Karpas-422 (cell line): ENCODE results near the gene CNGB1. TPM values are rescaled to one million over a fixed set of nuclear protein-coding genes. Genes with fewer than 3 reads are reported as not detected.
A peak's percentile ranks its signal among the peaks of the same experiment; 100 is the strongest.
"Not testable (repeated sequence)": the region's sequence is repeated elsewhere in the genome, so short reads cannot be mapped to it uniquely, and the experiment has no call there.

Experiments
- DNase-seq: peaks from one replicate; pipeline ENCODE4 v3.0.0-alpha.2; 2015
- H2AFZ ChIP-seq: fragments of 200-600 bp; sonication (generic); 2 replicates; pipeline ENCODE4 v1.6.1; 2014; ENCODE audit warnings: antibody characterized with exemption, low read length, mixed read lengths
- H3K27ac ChIP-seq: fragments of 200-600 bp; sonication (generic); 2 replicates; pipeline ENCODE4 v1.5.1; 2014; ENCODE audit warnings: mild to moderate bottlenecking, low read length, moderate library complexity
- H3K27me3 ChIP-seq: fragments of 200-600 bp; sonication (generic); 2 replicates; pipeline ENCODE4 v1.6.1; 2014; ENCODE audit warnings: low read length, mixed read lengths
- H3K36me3 ChIP-seq: fragments of 200-600 bp; sonication (generic); 2 replicates; pipeline ENCODE4 v1.6.1; 2014; ENCODE audit warnings: low read length, mixed read lengths; ENCODE audit not compliant: insufficient read depth
- H3K4me1 ChIP-seq: fragments of 200-600 bp; sonication (generic); 2 replicates; pipeline ENCODE4 v1.6.1; 2014; ENCODE audit warnings: mild to moderate bottlenecking, low read length, mixed read lengths
- H3K4me2 ChIP-seq: fragments of 200-600 bp; sonication (generic); 2 replicates; pipeline ENCODE4 v1.6.1; 2014; ENCODE audit warnings: low read length, low read depth, mild to moderate bottlenecking; ENCODE audit not compliant: poor library complexity, severe bottlenecking
- H3K4me3 ChIP-seq: fragments of 200-600 bp; sonication (generic); 2 replicates; pipeline ENCODE4 v1.5.1; 2014; ENCODE audit warnings: mild to moderate bottlenecking, antibody characterized with exemption, low read length, mixed read lengths
- H3K79me2 ChIP-seq: fragments of 200-600 bp; sonication (generic); 2 replicates; pipeline ENCODE4 v1.6.1; 2014; ENCODE audit warnings: mild to moderate bottlenecking, low read length, mixed read lengths
- H3K9ac ChIP-seq: fragments of 200-600 bp; sonication (generic); 2 replicates; pipeline ENCODE4 v1.6.0; 2014; ENCODE audit warnings: low read length
- H3K9me2 ChIP-seq: fragments of 200-600 bp; sonication (generic), shearing (Covaris generic); replicated peaks from 2 replicates; pipeline ENCODE4 v1.6.0; 2014; ENCODE audit warnings: mild to moderate bottlenecking, low read length, moderate library complexity; ENCODE audit not compliant: insufficient read depth
- H3K9me3 ChIP-seq: fragments of 300-700, 200-600 bp; sonication (generic); 2 replicates; pipeline ENCODE4 v1.6.1; 2014; ENCODE audit warnings: low read length, mixed read lengths
- H4K20me1 ChIP-seq: fragments of 200-600 bp; sonication (generic); 2 replicates; pipeline ENCODE4 v1.6.1; 2014; ENCODE audit warnings: mild to moderate bottlenecking, antibody characterized with exemption, low read length, low read depth; ENCODE audit not compliant: insufficient read depth
- total RNA-seq: library from RNA; depleted of rRNA; stranded (reverse); fragments of >200 nt; shearing (Covaris generic); gene quantifications from 2 replicates; pipeline ENCODE4 v1.2.3, GENCODE V29; 2014; ENCODE audit warnings: low replicate concordance

The CNGB1 gene
- total RNA-seq, 1 experiment from 2014 or later = not detected

GRCh38 chr16:57895081-57895547, 75.8 kb downstream of the CNGB1 start:
- H3K27me3 ChIP-seq, H3K36me3 ChIP-seq, H3K27ac ChIP-seq, H2AFZ ChIP-seq, H4K20me1 ChIP-seq, H3K9me3 ChIP-seq, H3K9me2 ChIP-seq, H3K4me1 ChIP-seq, DNase-seq, H3K9ac ChIP-seq, H3K4me3 ChIP-seq, H3K4me2 ChIP-seq, H3K79me2 ChIP-seq: not testable (repeated sequence)

- Histone ChIP-seq H3K9me2 (no peaks in the 10 kb centered on the region), H3K36me3 (no peaks in the 10 kb centered on the region), H3K4me3 (no peak overlapping the region), H3K79me2 (no peaks in the 10 kb centered on the region), H3K27me3 (no peaks in the 10 kb centered on the region), H3K9ac (no peak overlapping the region), H3K27ac (no peak overlapping the region), H4K20me1 (no peaks in the 10 kb centered on the region), H3K4me1 (peaks cover 5% of the 10 kb centered on the region), H3K4me2 (no peak overlapping the region), H3K9me3 (no peaks in the 10 kb centered on the region), H2AFZ (0 out of 2 replicates have a peak overlapping the region, but pooled peaks have one; percentile 23)
- no peak for DNase-seq
Measured at GRCh38 chr16:57894390-57895080, 76.4 kb downstream of the CNGB1 start.

- Histone ChIP-seq H3K27ac (no peak overlapping the region), H3K27me3 (no peaks in the 10 kb centered on the region), H3K9me2 (no peaks in the 10 kb centered on the region), H3K79me2 (no peaks in the 10 kb centered on the region), H3K4me3 (no peak overlapping the region), H3K9ac (no peak overlapping the region), H4K20me1 (no peaks in the 10 kb centered on the region), H3K4me1 (peaks cover 5% of the 10 kb centered on the region), H2AFZ (peak overlapping the region; percentile 23; the same call in 1 of the 2 replicates), H3K4me2 (no peak overlapping the region), H3K36me3 (no peaks in the 10 kb centered on the region), H3K9me3 (no peaks in the 10 kb centered on the region)
- no peak for DNase-seq
Measured at GRCh38 chr16:57893559-57894389, 77.2 kb downstream of the CNGB1 start.

- Histone ChIP-seq H3K4me3 (no peak overlapping the region), H3K79me2 (no peaks in the 10 kb centered on the region), H3K9ac (no peak overlapping the region), H3K9me2 (no peaks in the 10 kb centered on the region), H2AFZ (no peak overlapping the region), H4K20me1 (no peaks in the 10 kb centered on the region), H3K9me3 (no peaks in the 10 kb centered on the region), H3K27ac (no peak overlapping the region), H3K27me3 (no peaks in the 10 kb centered on the region), H3K4me1 (peaks cover 5% of the 10 kb centered on the region), H3K36me3 (no peaks in the 10 kb centered on the region), H3K4me2 (no peak overlapping the region)
- no peak for DNase-seq
Measured at GRCh38 chr16:57893217-57893558, 77.7 kb downstream of the CNGB1 start.

- Histone ChIP-seq H3K27ac (no peak overlapping the region), H3K9me2 (no peaks in the 10 kb centered on the region), H3K27me3 (no peaks in the 10 kb centered on the region), H3K36me3 (no peaks in the 10 kb centered on the region), H3K4me2 (no peak overlapping the region), H3K9me3 (no peaks in the 10 kb centered on the region), H3K4me1 (peaks cover 5% of the 10 kb centered on the region), H3K9ac (no peak overlapping the region), H3K79me2 (no peaks in the 10 kb centered on the region), H4K20me1 (no peaks in the 10 kb centered on the region), H3K4me3 (no peak overlapping the region), H2AFZ (no peak overlapping the region)
- no peak for DNase-seq
Measured at GRCh38 chr16:57892447-57893096, 78.4 kb downstream of the CNGB1 start.

GRCh38 chr16:57892041-57892440, 78.9 kb downstream of the CNGB1 start:
- Histone ChIP-seq H2AFZ (no peak overlapping the region), H3K9ac (no peak overlapping the region), H3K79me2 (no peaks in the 10 kb centered on the region), H3K36me3 (no peaks in the 10 kb centered on the region), H4K20me1 (no peaks in the 10 kb centered on the region), H3K9me3 (no peaks in the 10 kb centered on the region), H3K4me3 (no peak overlapping the region), H3K4me1 (peaks cover 5% of the 10 kb centered on the region), H3K27ac (no peak overlapping the region), H3K9me2 (no peaks in the 10 kb centered on the region), H3K4me2 (no peak overlapping the region), H3K27me3 (no peaks in the 10 kb centered on the region)
- DNase-seq = no peak

GRCh38 chr16:57890752-57891111, 80.2 kb downstream of the CNGB1 start:
- no peak overlapping the region for H3K27ac ChIP-seq
- no peaks in the 10 kb centered on the region for H3K79me2 ChIP-seq
- no peaks in the 10 kb centered on the region for H4K20me1 ChIP-seq
- no peak overlapping the region for H3K4me2 ChIP-seq
- peaks cover 5% of the 10 kb centered on the region for H3K4me1 ChIP-seq
- H3K9me2 ChIP-seq = no peaks in the 10 kb centered on the region
- no peak overlapping the region for H2AFZ ChIP-seq
- H3K27me3 ChIP-seq = no peaks in the 10 kb centered on the region
- no peaks in the 10 kb centered on the region for H3K9me3 ChIP-seq
- no peaks in the 10 kb centered on the region for H3K36me3 ChIP-seq
- DNase-seq = no peak
- no peak overlapping the region for H3K4me3 ChIP-seq
- no peak overlapping the region for H3K9ac ChIP-seq
